SK-N-SH (cell line): ENCODE measurements around the gene SYNE3. TPM values are rescaled to one million over a fixed set of nuclear protein-coding genes. Genes with fewer than 3 reads are reported as not detected.

Source experiments
- CTCF ChIA-PET: fragments of 300-600, 350-600 bp; formaldehyde crosslinking; extraction: SDS; loops from one replicate; lab custom pipeline; 2021; lab: Yijun Ruan, JAX
- POLR2A ChIA-PET: fragments of 350-600 bp; sonication (Branson Sonifier 250); formaldehyde crosslinking; extraction: SDS; loops from one replicate; lab custom pipeline; 2020; ENCODE audit warnings: antibody characterized with exemption, inconsistent platforms; lab: Yijun Ruan, JAX
- DNase-seq: peaks from one replicate; pipeline ENCODE4 v3.0.0; 2012
- H2AFZ ChIP-seq: fragments of 200-600 bp; sonication (generic); 2 replicates; pipeline ENCODE4 v1.8.1; 2016; ENCODE audit warnings: antibody characterized with exemption, mild to moderate bottlenecking, low read depth
- H3F3A ChIP-seq: fragments of 200-600 bp; sonication (generic); replicated peaks from 2 replicates; pipeline ENCODE3; 2016; ENCODE audit warnings: antibody characterized with exemption, mild to moderate bottlenecking; ENCODE audit not compliant: insufficient read depth
- H3K27ac ChIP-seq, 2 experiments: fragments of 200-500 bp in 1 of 2; fragments of 200-600 bp in 1 of 2; sonication (Bioruptor generic) in 1 of 2; sonication (generic), shearing (Covaris generic) in 1 of 2; 2 replicates each; pipeline versions ENCODE4 v1.5.1 to v1.6.1; 2014 to 2016; ENCODE audit warnings: low read depth in 2 of 2, inconsistent platforms in 1 of 2, low read length in 1 of 2, mild to moderate bottlenecking in 1 of 2, mixed read lengths in 1 of 2
- H3K27me3 ChIP-seq: fragments of 200-600 bp; sonication (generic), shearing (Covaris generic); 2 replicates; pipeline ENCODE4 v1.6.1; 2016; ENCODE audit warnings: mixed run types; ENCODE audit not compliant: insufficient read depth
- H3K36me3 ChIP-seq, 2 experiments: fragments of 200-500 bp in 1 of 2; fragments of 200-600 bp in 1 of 2; sonication (Bioruptor generic) in 1 of 2; sonication (generic) in 1 of 2; replicated peaks in 1 of 2; 2 replicates each; pipeline versions ENCODE3 to v1.5.1; 2014 to 2016; ENCODE audit warnings: low read length in 1 of 2, mild to moderate bottlenecking in 1 of 2; ENCODE audit not compliant: insufficient read depth in 2 of 2, control insufficient read depth in 1 of 2
- H3K4me1 ChIP-seq, 2 experiments: fragments of 200-500 bp in 1 of 2; fragments of 200-600 bp in 1 of 2; sonication (Bioruptor generic) in 1 of 2; sonication (generic), shearing (Covaris generic) in 1 of 2; 2 replicates each; pipeline versions ENCODE4 v1.5.1 to v1.6.1; 2014 to 2016; ENCODE audit warnings: low read depth in 1 of 2, low read length in 1 of 2, mixed run types in 1 of 2; ENCODE audit not compliant: insufficient read depth in 2 of 2, control insufficient read depth in 1 of 2
- H3K4me2 ChIP-seq: fragments of 200-600 bp; sonication (generic), shearing (Covaris generic); 2 replicates; pipeline ENCODE4 v1.6.1; 2017; ENCODE audit warnings: mixed run types
- H3K4me3 ChIP-seq, 2 experiments: fragments of 200-500 bp in 1 of 2; fragments of 200-600 bp in 1 of 2; sonication (Bioruptor generic) in 1 of 2; sonication (generic), shearing (Covaris generic) in 1 of 2; 2 replicates each; pipeline versions ENCODE4 v1.5.1 to v1.8.1; 2014 to 2016; ENCODE audit warnings: low read depth in 2 of 2, inconsistent platforms in 1 of 2, low read length in 1 of 2, mild to moderate bottlenecking in 1 of 2, mixed read lengths in 1 of 2, moderate library complexity in 1 of 2
- H3K79me2 ChIP-seq: fragments of 200-600 bp; sonication (generic); 2 replicates; pipeline ENCODE4 v1.8.1; 2017; ENCODE audit warnings: mild to moderate bottlenecking; ENCODE audit not compliant: insufficient read depth
- H3K9ac ChIP-seq: fragments of 200-600 bp; sonication (generic); 2 replicates; pipeline ENCODE4 v1.6.1; 2017; ENCODE audit warnings: mixed run types
- H3K9me2 ChIP-seq: fragments of 200-600 bp; sonication (generic); 2 replicates; pipeline ENCODE4 v1.6.1; 2017; ENCODE audit warnings: mixed run types
- H3K9me3 ChIP-seq: fragments of 200-600 bp; sonication (generic); 2 replicates; pipeline ENCODE4 v1.6.1; 2017; ENCODE audit warnings: mixed run types, mild to moderate bottlenecking, moderate library complexity
- H4K20me1 ChIP-seq: fragments of 200-600 bp; sonication (generic); 2 replicates; pipeline ENCODE4 v1.6.1; 2017; ENCODE audit warnings: mild to moderate bottlenecking, mixed run types; ENCODE audit not compliant: insufficient read depth
- ELF1 ChIP-seq: IDR thresholded peaks from 2 replicates; pipeline ENCODE4 v1.4.0; 2012
- EP300 ChIP-seq, 2 experiments: IDR thresholded peaks; 2 replicates each; pipeline versions ENCODE4 v1.4.0 to v1.6.1; 2012; ENCODE audit warnings: borderline replicate concordance in 1 of 2, low read depth in 1 of 2, low read length in 1 of 2
- FOSL2 ChIP-seq: IDR thresholded peaks from 2 replicates; pipeline ENCODE4 v1.4.0; 2012; ENCODE audit warnings: low read depth, mild to moderate bottlenecking, moderate library complexity, borderline replicate concordance
- FOXJ3 ChIP-seq: sonication (generic); formaldehyde crosslinking; IDR thresholded peaks from 2 replicates; pipeline ENCODE4 v1.5.1; 2020; ENCODE audit warnings: mild to moderate bottlenecking, missing genetic modification reagents
- FOXM1 ChIP-seq: IDR thresholded peaks from 2 replicates; pipeline ENCODE4 v1.4.0; 2012; ENCODE audit warnings: low read depth, mild to moderate bottlenecking
- GATA2 ChIP-seq: sonication (generic); formaldehyde crosslinking; IDR thresholded peaks from 2 replicates; pipeline ENCODE4 v1.5.0; 2020; ENCODE audit warnings: mild to moderate bottlenecking, missing genetic modification reagents
- JUND ChIP-seq: IDR thresholded peaks from 2 replicates; pipeline ENCODE4 v1.4.0; 2012
- MEF2A ChIP-seq: IDR thresholded peaks from 2 replicates; pipeline ENCODE4 v1.4.0; 2012; ENCODE audit warnings: low read depth, borderline replicate concordance
- MXI1 ChIP-seq: IDR thresholded peaks from 2 replicates; pipeline ENCODE4 v1.6.1; 2012; ENCODE audit warnings: mild to moderate bottlenecking, low read depth, low read length, improper control_type of control experiment
- NFIC ChIP-seq: IDR thresholded peaks from 2 replicates; pipeline ENCODE4 v1.4.0; 2012; ENCODE audit warnings: borderline replicate concordance
- NRF1 ChIP-seq: IDR thresholded peaks from 2 replicates; pipeline ENCODE4 v1.6.1; 2012; ENCODE audit warnings: low read depth, mild to moderate bottlenecking, low read length
- POLR2AphosphoS5 ChIP-seq: IDR thresholded peaks from 2 replicates; pipeline ENCODE4 v1.6.1; 2012; ENCODE audit warnings: low read depth, low read length
- RFX5 ChIP-seq: IDR thresholded peaks from 2 replicates; pipeline ENCODE4 v1.6.1; 2012; ENCODE audit warnings: mild to moderate bottlenecking, improper control_type of control experiment, low read length
- RXRA ChIP-seq: IDR thresholded peaks from 2 replicates; pipeline ENCODE4 v1.4.0; 2012; ENCODE audit warnings: low read depth, mild to moderate bottlenecking, borderline replicate concordance
- SMC3 ChIP-seq: IDR thresholded peaks from 2 replicates; pipeline ENCODE4 v1.6.1; 2012; ENCODE audit warnings: low read depth, low read length, improper control_type of control experiment
- TCF12 ChIP-seq: IDR thresholded peaks from 2 replicates; pipeline ENCODE4 v1.4.0; 2012
- TEAD4 ChIP-seq: IDR thresholded peaks from 2 replicates; pipeline ENCODE4 v1.4.0; 2012; ENCODE audit warnings: mild to moderate bottlenecking, borderline replicate concordance; ENCODE audit not compliant: insufficient read depth
- WGBS: methylation state at CpG from one replicate; pipeline ENCODE4 v1.1.6; 2017; ENCODE audit warnings: low lambda C conversion rate; 5-methylcytosine and 5-hydroxymethylcytosine counted together
- polyA plus RNA-seq, 3 experiments: library from polyadenylated mRNA; depleted of rRNA; stranded (reverse); fragments of >200 nt; gene quantifications; 2 replicates each; pipeline ENCODE4 v1.2.3, GENCODE V29; 2012
- TF ChIP-seq, protein P1 (sequence below): IDR thresholded peaks from 2 replicates; pipeline ENCODE4 v1.6.1; 2012; ENCODE audit warnings: mild to moderate bottlenecking, low read depth, low read length, moderate library complexity
- TF ChIP-seq, protein P2 (sequence below): IDR thresholded peaks from 2 replicates; pipeline ENCODE4 v1.4.0; 2012; ENCODE audit warnings: low read depth, borderline replicate concordance

The SYNE3 gene
- polyA plus RNA-seq, 1 of the 3 experiments (the other 2 are of a cell fraction), result 2.0 TPM

DNA sequence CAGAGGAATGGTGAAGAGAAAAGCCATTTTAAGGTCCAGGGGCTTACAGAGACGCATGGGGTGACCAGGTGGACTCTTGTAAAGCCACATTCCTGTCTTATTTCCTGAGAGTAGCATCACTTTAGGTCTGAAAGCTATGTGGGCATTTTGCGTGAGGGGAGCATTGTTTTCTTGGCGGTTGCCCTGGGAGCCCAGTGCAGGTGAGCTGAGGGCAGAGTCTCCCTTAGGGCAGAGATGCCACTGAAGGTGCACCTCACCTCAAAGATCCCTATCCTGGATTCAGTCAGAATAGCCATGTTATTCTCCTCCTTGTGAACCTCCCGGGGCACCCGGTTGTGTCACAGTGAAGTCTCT is 30.8 kb upstream of the SYNE3 start:
- H3K9me2 ChIP-seq, result no peaks in the 10 kb centered on the region
- H3K4me2 ChIP-seq, result peak overlapping the region; percentile 29; the same call in 1 of the 2 replicates
- POLR2A ChIA-PET, result no interaction called here
- H3K9me3 ChIP-seq, result peaks cover 9% of the 10 kb centered on the region; the same call in 1 of the 2 replicates
- DNase-seq, result no peak
- no peak overlapping the region for H2AFZ ChIP-seq
- H3K27me3 ChIP-seq, result no peaks in the 10 kb centered on the region
- peaks cover 21% of the 10 kb centered on the region for H3K79me2 ChIP-seq
- no peaks in the 10 kb centered on the region; the same call in 1 of the 2 replicates for H4K20me1 ChIP-seq
- 95% methylated on average over 4 of the region's 5 CpGs for WGBS
- H3K4me1 ChIP-seq, result peaks cover 0 to 10% of the 10 kb centered on the region in 2 experiments; a peak in 3 of 4 replicates
- peaks cover 17 to 26% of the 10 kb centered on the region in 2 experiments for H3K36me3 ChIP-seq
- CTCF ChIA-PET, result interaction anchor here (0.6 to 1.9 kb wide), 3 partner anchors 105 to 551 kb away, joined by 4 to 6 read pairs (median 4); no protein-coding TSS in a partner anchor
- no peak overlapping the region for H3K9ac ChIP-seq
- H3F3A ChIP-seq, result peaks cover 22% of the 10 kb centered on the region
- TF ChIP-seq FOXJ3 (CRISPR knock-in tag) (no peak), NFIC (no peak), GATA2 (no peak), MEF2A (no peak), TCF12 (no peak), SMC3 (no peak), POLR2AphosphoS5 (no peak), TEAD4 (no peak), FOSL2 (no peak), MXI1 (no peak), NRF1 (no peak), JUND (no peak), RXRA (no peak), ELF1 (no peak), EP300 (IDR thresholded peaks at IDR 0.05; ENCODE audit: borderline replicate concordance in 1 of 2, low read depth in 1 of 2, low read length in 1 of 2) (no peak), FOXM1 (no peak), RFX5 (no peak)
- TF ChIP-seq, protein P1, sequence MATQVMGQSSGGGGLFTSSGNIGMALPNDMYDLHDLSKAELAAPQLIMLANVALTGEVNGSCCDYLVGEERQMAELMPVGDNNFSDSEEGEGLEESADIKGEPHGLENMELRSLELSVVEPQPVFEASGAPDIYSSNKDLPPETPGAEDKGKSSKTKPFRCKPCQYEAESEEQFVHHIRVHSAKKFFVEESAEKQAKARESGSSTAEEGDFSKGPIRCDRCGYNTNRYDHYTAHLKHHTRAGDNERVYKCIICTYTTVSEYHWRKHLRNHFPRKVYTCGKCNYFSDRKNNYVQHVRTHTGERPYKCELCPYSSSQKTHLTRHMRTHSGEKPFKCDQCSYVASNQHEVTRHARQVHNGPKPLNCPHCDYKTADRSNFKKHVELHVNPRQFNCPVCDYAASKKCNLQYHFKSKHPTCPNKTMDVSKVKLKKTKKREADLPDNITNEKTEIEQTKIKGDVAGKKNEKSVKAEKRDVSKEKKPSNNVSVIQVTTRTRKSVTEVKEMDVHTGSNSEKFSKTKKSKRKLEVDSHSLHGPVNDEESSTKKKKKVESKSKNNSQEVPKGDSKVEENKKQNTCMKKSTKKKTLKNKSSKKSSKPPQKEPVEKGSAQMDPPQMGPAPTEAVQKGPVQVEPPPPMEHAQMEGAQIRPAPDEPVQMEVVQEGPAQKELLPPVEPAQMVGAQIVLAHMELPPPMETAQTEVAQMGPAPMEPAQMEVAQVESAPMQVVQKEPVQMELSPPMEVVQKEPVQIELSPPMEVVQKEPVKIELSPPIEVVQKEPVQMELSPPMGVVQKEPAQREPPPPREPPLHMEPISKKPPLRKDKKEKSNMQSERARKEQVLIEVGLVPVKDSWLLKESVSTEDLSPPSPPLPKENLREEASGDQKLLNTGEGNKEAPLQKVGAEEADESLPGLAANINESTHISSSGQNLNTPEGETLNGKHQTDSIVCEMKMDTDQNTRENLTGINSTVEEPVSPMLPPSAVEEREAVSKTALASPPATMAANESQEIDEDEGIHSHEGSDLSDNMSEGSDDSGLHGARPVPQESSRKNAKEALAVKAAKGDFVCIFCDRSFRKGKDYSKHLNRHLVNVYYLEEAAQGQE, result no peak
- TF ChIP-seq, protein P2, sequence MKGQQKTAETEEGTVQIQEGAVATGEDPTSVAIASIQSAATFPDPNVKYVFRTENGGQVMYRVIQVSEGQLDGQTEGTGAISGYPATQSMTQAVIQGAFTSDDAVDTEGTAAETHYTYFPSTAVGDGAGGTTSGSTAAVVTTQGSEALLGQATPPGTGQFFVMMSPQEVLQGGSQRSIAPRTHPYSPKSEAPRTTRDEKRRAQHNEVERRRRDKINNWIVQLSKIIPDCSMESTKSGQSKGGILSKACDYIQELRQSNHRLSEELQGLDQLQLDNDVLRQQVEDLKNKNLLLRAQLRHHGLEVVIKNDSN, result no peak
- peak overlapping the region in 1 of 2 experiments; percentile 98; a peak in 2 of 4 replicates for H3K27ac ChIP-seq
- H3K4me3 ChIP-seq, result no peak overlapping the region
